ENCODE data around the gene EMID1.
"Not testable (repeated sequence)": the region's sequence is repeated elsewhere in the genome, so short reads cannot be mapped to it uniquely, and the experiment has no call there.

The EMID1 gene

DNA sequence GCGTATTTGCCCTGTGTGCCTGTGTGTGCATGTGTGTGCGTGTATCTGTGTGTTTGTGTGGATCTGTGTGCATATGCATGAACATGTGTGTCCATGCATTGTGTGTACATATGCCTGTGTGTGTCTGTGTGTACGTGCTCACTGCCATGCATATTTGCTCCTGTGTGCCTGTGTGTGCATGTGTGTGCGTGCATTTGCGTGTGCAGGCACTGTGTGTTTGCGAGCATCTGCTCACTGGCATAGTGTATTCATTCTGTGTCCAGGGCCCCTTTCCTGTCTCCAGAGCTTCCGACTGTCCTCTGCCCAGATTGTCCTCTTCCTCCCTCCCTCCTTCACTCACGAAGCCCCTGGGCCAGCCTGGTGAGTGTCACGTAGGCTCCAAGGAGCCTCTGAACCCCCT is 5.8 kb downstream of the EMID1 start:
- DNase-seq (ENCODE audit: low read depth), result no peak

DNA sequence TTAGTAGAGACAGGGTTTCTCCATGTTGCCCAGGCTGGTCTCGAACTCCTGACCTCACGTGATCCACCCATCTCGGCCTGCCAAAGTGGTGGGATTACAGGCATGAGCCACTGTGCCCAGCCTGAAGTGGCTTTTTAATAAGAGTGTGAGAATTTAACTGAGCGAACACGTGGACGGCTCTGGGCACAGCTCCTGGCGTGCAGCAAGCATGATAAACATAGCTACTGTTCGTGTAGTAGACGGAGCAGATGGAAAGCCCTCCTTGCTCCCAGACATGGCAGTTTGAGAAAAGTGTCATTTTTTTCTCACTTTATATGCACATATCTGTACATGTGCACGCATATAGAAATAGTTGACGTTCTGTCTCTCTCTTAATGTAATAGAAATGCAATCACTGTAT is 7.0 kb downstream of the EMID1 start:
- DNase-seq (ENCODE audit: low read depth), result no peak

GRCh38 chr22:29213493-29213892 is 7.8 kb downstream of the EMID1 start:
- no peak for DNase-seq (ENCODE audit: low read depth)

GRCh38 chr22:29214232-29214631 is 8.5 kb downstream of the EMID1 start:
- DNase-seq (ENCODE audit: low read depth), result no peak

GRCh38 chr22:29215012-29215860 is 9.5 kb downstream of the EMID1 start:
- DNase-seq (ENCODE audit: low read depth), result no peak

DNA sequence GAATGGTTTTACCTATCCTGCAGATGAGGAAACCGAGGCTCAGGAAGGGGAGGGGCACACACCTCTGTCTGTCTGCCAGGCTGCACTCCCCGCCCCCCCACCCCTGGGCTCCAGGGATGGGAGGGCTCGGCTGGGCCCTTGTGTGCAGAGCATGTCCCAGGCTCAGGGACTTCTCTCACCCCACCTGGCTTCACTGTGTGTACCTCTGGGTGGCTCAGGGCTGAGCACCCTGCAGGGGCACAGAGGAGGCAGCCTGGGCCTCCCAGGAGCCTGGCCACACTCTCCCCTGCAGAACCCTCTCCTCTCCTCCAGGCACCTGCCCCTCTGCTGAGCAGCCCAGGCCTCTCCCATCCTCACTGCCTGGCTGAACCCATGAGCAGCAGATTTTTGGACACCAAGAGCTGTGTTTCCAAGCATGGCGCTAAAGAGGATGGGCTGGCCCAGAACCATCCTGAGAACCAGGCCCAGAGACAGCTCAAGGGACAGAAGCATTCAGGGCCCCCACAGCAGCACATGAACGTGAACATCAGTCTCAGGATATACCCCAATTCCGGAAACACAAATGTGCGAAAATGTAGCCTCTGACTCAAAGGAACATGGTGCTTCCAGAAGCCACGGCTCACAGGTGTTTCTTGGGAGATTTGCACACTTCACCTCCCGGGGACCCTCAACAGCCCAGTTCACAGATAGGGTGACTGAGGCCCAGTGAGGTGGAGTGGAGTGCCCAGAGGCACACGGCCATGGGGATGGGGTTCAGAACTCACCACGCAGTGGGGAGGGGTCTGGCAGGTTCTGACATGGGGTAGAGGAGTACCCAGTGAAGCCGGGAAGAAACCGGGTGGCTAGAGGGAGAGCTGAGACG is 10.5 kb downstream of the EMID1 start:
- DNase-seq (ENCODE audit: low read depth), result no peak

DNA sequence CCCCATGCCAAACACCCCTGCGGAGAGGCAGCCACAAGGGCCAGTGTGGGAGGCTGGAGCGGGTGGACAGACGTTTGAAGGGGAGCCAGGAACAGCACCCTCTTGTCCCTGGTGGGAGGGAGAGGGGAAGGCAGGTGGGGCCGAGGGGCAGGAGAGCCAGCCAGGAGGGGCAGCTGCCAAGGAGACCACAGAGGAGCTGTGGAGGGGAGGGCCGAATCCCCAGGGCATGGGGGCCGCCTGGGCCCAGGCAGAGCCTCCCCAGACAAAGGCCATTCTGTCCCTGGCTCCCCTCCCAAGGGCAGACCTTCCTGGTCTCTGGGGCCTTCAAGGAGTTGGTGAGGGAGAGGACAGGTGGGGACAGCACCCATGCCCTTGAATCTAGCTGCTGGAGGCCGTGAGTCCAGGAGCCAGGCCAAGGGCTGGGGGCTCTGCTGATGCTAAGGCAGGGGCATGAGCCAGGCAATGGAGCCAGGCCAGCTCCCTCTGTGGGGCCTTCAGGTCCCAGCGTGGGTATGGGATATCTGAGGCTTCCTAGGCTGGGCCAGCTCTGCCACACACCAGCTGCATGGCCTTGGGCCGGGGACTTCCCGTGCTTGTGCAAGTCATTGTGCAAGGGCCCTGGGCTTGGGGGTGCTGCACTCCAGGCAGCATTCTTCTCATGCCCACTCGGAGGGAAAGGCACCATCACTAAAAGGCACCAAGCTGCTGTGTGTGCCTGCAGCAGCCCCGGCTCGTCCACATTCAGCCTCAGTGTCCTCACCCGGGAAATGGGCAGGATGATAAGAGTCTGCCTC is 11.4 kb downstream of the EMID1 start:
- DNase-seq (ENCODE audit: low read depth), result no peak

- DNase-seq (ENCODE audit: low read depth), result no peak
Measured at GRCh38 chr22:29217827-29218757, 12.4 kb downstream of the EMID1 start.

- DNase-seq (ENCODE audit: low read depth), result no peak
Measured at GRCh38 chr22:29218758-29219408, 13.2 kb downstream of the EMID1 start.

DNA sequence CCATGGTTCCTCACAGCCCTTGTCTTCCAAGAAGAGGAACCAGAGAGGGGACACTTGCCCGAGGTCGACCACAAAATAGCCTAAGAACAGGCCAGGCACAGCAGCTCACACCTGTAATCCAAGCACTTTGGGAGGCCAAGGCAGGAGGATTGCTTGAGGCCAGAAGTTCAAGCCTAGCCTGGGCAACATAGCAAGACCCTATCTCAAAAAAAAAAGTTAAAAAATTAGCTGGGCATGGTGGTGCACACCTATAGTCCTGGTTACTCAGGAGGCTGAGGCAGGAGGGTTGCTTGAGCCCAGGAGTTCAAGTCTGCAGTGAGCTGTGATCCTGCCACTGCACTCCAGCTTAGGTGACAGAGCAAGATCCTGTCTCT is 13.7 kb downstream of the EMID1 start:
- not testable (repeated sequence) for DNase-seq (ENCODE audit: low read depth)

GRCh38 chr22:29219881-29220670 is 14.4 kb downstream of the EMID1 start:
- no peak for DNase-seq (ENCODE audit: low read depth)

DNA sequence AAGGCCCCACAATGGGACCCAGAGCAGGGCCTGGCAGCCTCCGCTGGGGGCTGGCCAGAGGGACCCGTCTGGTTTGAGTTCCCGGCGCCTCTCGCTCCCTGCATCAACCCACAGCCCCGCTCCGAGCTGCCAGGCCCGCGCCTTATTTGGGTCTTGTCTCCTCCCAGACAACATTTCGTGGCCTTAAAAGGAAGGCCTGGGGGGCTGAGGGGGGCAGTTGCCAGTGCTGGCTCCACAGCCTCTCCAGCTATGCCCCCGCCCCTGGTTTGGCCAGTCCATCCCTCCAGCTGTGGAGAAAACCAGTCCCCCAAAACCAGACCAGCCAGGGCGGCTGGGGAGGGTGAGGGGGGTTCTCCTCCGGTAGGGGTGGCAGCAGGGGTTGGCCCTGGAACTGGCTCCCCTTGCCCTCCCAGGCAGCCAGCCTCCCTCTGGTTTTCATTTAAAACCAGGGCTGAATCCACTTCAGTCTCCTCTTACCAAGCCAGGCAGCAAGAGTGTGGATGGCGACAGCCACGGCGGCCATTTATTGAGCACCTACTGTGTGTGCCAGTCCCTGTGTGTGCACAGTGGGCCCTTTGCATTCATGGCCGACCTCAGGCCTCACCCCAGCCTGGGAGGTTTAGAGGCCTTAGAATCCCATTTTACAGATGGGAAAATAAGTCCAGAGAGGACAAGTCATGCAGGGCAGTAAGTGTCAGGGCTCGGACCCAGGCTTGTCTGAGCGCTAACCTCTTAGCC is 18.6 kb downstream of the EMID1 start:
- DNase-seq (ENCODE audit: low read depth), result no peak

DNA sequence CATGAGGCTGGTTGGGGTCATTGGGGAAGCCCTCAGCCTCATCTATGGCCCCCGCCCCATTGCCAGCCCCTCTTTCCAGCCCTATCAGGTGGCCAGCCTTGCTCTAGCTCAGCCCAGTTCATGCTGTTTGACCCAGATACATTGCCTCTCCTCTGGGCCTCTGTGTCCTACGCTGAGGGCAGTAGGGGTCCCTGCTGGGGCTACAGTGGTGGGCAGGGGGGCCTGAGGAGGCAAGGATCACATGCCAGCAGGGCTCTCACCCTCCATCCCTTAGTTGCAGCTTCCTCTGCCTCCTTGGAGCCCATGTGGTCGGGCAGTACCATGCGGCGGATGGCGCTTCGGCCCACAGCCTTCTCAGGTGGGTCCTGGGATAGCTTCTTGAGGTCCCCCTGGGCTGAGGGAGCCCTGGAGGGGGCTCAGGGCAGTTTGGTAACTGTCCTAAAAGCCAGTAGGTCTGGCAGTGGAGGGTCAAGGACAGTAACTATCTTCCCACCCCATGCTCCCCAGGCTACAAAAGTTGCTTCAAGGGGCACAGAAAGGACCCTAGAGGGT is 19.2 kb downstream of the EMID1 start:
- no peak for DNase-seq (ENCODE audit: low read depth)

DNA sequence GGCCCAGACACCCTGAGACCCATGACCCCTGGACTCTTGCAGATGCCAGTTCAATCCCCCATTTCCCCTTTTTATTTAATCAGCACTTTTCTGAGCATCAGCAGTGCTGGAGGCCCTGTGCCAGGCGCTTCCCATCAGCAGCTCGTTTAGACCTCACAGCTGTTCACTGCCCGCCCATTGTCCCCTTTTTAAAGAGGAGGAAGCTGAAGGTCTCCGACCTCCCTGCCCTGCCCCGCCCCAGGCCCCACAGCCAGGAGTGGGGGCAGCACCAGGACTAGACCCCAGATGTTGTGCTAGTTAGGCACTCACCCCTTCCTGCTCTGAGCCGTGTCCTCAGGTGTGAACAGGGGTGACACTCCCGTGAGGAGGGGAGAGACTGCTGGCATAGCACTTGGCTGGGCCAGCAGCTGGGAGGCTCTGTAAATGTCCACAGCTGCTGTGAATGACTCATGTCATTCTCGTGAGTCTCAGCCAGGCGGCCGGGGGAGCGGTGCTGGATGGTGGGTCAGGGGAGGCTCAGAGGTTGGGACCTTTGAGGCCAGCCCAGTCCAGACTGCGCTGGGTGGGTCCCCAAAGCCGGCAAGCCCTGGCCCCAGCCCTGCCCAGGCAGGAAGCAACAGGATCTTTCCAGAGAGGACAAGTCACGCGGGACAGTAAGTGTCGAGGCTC is 19.9 kb downstream of the EMID1 start:
- DNase-seq (ENCODE audit: low read depth), result no peak

- DNase-seq (ENCODE audit: low read depth), result no peak
Measured at GRCh38 chr22:29226351-29226981, 20.8 kb downstream of the EMID1 start.

DNA sequence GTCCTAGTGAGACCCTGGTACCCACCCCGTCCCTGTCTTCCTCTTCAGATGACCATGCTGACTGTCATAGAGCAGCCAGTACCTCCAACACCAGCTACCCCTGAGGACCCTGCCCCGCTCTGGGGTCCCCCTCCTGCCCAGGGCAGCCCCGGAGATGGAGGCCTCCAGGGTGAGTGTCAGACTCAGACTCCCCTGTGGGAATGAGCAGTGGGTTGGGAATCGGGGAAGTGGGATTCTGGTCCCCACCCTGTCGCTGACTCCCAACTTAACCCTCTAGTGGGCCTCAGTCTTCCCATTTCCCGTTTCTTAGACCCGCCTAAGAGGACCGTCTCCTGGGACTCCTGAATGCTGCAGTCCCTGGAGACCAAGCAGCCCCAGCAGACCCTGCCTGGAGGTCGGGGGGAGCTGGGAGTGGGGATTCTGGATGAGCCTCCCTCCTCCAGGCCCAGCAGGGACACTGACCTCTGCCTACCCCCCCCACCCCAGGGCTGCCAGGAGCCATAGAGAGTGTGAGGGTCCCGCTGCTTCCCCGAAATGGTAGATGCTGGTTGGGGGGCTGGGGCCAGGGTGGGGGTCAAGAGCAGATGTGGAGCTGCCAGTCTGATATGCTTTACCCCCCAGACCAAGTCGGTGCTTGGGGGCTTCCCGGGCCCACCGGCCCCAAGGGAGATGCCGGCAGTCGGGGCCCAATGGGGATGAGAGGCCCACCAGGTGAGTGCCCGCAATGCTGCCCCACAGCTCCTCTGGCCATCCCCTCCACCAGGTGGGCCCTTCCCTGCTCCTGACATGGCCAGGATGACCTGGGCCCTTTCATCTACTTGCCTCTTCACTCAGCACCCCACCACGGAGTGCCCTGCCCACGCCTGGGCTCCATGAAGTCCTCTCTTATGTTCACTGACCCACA is 25.5 kb downstream of the EMID1 start:
- no peak for DNase-seq (ENCODE audit: low read depth)
